Mammary epithelial cell (primary cell): ENCODE measurements around the gene SLC5A4.

Source experiments
- EZH2 ChIP-seq: IDR thresholded peaks from 2 replicates; pipeline ENCODE4 v1.6.1; 2012; ENCODE audit warnings: low read length, inconsistent platforms, borderline replicate concordance
- TF ChIP-seq, protein P1 (sequence below), 2 donors: IDR thresholded peaks in 1 of 2; conservative IDR thresholded peaks in 1 of 2; 2 replicates each; pipeline ENCODE4 v1.5.1; 2011 to 2012; ENCODE audit warnings: inconsistent platforms in 2 of 2, low read length in 2 of 2, mild to moderate bottlenecking in 2 of 2, control low read depth in 1 of 2, low read depth in 1 of 2; ENCODE audit not compliant: insufficient read depth in 1 of 2; ENCODE audit errors: extremely low read depth in 1 of 2

DNA sequence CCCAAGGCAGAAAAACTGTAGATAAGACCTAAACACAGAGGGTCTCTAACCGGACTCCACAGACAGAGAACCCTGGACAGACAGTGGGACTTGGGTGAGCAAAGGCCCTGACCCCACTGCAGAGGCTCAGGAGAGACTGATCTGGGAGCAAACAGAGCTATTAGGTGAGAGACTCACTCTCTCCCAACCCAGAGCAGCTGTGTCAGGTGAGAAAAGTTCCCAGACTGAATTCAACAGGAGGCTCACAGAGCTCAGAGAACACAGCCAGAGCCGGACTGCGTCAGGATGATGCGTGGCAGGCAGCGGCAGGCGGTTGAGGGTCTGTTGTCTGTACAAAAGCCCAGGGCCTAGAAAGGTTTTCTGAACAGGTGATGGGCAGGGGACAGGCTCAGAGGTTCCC is 55.8 kb downstream of the SLC5A4 start:
- TF ChIP-seq, protein P1, sequence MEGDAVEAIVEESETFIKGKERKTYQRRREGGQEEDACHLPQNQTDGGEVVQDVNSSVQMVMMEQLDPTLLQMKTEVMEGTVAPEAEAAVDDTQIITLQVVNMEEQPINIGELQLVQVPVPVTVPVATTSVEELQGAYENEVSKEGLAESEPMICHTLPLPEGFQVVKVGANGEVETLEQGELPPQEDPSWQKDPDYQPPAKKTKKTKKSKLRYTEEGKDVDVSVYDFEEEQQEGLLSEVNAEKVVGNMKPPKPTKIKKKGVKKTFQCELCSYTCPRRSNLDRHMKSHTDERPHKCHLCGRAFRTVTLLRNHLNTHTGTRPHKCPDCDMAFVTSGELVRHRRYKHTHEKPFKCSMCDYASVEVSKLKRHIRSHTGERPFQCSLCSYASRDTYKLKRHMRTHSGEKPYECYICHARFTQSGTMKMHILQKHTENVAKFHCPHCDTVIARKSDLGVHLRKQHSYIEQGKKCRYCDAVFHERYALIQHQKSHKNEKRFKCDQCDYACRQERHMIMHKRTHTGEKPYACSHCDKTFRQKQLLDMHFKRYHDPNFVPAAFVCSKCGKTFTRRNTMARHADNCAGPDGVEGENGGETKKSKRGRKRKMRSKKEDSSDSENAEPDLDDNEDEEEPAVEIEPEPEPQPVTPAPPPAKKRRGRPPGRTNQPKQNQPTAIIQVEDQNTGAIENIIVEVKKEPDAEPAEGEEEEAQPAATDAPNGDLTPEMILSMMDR (conservative IDR thresholded peaks at IDR 0.05 in 1 of 2, IDR thresholded peaks at IDR 0.05 in 1 of 2; ENCODE audit: extremely low read depth in 1 of 2, insufficient read depth in 1 of 2, low read depth in 1 of 2, low read length in 2 of 2), result no peak
- TF ChIP-seq EZH2, result no peak
